ENCODE measurements around the gene C10orf53. TPM values are rescaled to one million over a fixed set of nuclear protein-coding genes. Genes with fewer than 3 reads are reported as not detected.
A peak's percentile ranks its signal among the peaks of the same experiment; 100 is the strongest.
"Not testable (repeated sequence)": the region's sequence is repeated elsewhere in the genome, so short reads cannot be mapped to it uniquely, and the experiment has no call there.

Gene C10orf53
- total and polyA plus RNA-seq, 2 of the 4 experiments (the other 2 are of a cell fraction) = not detected

GRCh38 chr10:49678827-49679479, 498 bp upstream of the C10orf53 start:
- H3K4me3 ChIP-seq (ENCODE audit: insufficient read depth, low read depth, low read length) = no peak overlapping the region
- H2BK20ac ChIP-seq (ENCODE audit: low read depth, low read length) = no peak overlapping the region
- ChIA-PET CTCF (no interaction called here), POLR2A (ENCODE audit: unreplicated experiment) (no interaction called here)
- no peaks in the 10 kb centered on the region for H3K9me1 ChIP-seq (ENCODE audit: insufficient read depth, low read length)
- H3K14ac ChIP-seq (replicated peaks; ENCODE audit: low read depth, low read length) = no peak overlapping the region
- H3K56ac ChIP-seq (ENCODE audit: extremely low read depth, insufficient read depth, low read length) = no peak overlapping the region
- no peak overlapping the region for H2BK5ac ChIP-seq (ENCODE audit: low read depth, low read length, poor library complexity, severe bottlenecking)
- H2AK9ac ChIP-seq (replicated peaks; ENCODE audit: low read depth, low read length, poor library complexity) = no peak overlapping the region
- no peak overlapping the region for H4K5ac ChIP-seq (ENCODE audit: low read depth, low read length)
- H4K8ac ChIP-seq (ENCODE audit: low read depth in 2 of 2, low read length in 2 of 2) = no peak overlapping the region
- H2BK120ac ChIP-seq (ENCODE audit: low read depth, low read length) = no peak overlapping the region
- in situ Hi-C loops (cut with MboI; ENCODE audit: low sequenced_read_pairs) (no loop called here), dilution Hi-C loops (cut with HindIII; ENCODE audit: low sequenced_read_pairs, unreplicated experiment) (no loop called here), intact Hi-C loops (cut with micrococcal nuclease) (no loop called here)
- H3K79me1 ChIP-seq (ENCODE audit: low read depth in 1 of 2, low read length in 2 of 2) = no peaks in the 10 kb centered on the region
- DNase-seq (no peak), ATAC-seq (ENCODE audit: low read depth) (no peak)
- H3K9ac ChIP-seq (ENCODE audit: low read depth, low read length) = no peak overlapping the region
- H3K23ac ChIP-seq (ENCODE audit: low read depth, low read length) = no peak overlapping the region
- no peak overlapping the region for H3K4ac ChIP-seq (ENCODE audit: low read depth, low read length)
- H3K36me3 ChIP-seq (ENCODE audit: control insufficient read depth, insufficient read depth, low read length) = no peaks in the 10 kb centered on the region
- no TSS peak for BruUV-seq (replicated peaks)
- no peak overlapping the region for H3K18ac ChIP-seq (ENCODE audit: low read depth, low read length)
- TF ChIP-seq RAD21 (IDR thresholded peaks at IDR 0.05; ENCODE audit: low read length) = no peak
- no peak for TF ChIP-seq BHLHE40 (IDR thresholded peaks at IDR 0.05; ENCODE audit: low read depth, low read length)
- TF ChIP-seq NFE2L2 (IDR thresholded peaks at IDR 0.05; ENCODE audit: low read depth, low read length) = no peak
- no peak for TF ChIP-seq FOS (IDR thresholded peaks at IDR 0.05; ENCODE audit: low read depth, low read length)
- TF ChIP-seq USF2 (IDR thresholded peaks at IDR 0.05; ENCODE audit: low read depth, low read length) = no peak
- no peak for TF ChIP-seq CHD1 (IDR thresholded peaks at IDR 0.05; ENCODE audit: low read depth, low read length)
- TF ChIP-seq POLR2A (IDR thresholded peaks at IDR 0.05; ENCODE audit: low read depth, low read length) = no peak
- no peak overlapping the region for H2BK15ac ChIP-seq (ENCODE audit: low read depth, low read length)
- no peak overlapping the region for H2AK5ac ChIP-seq (ENCODE audit: low read depth, low read length)
- 25% methylated on average over 5 of the region's 19 CpGs; no CpG with 5 or more reads in 1 of the 2 experiments for WGBS, 2 experiments (ENCODE audit: extremely low coverage in 2 of 2, insufficient read length in 1 of 2)
- H4K20me1 ChIP-seq (ENCODE audit: insufficient read depth, low read length) = no peaks in the 10 kb centered on the region
- H4K91ac ChIP-seq (ENCODE audit: insufficient read depth, low read depth, low read length) = no peak overlapping the region
- H3K4me2 ChIP-seq (ENCODE audit: low read depth, low read length) = peak overlapping the region; percentile 38
- no peaks in the 10 kb centered on the region for H3K27me3 ChIP-seq (ENCODE audit: control insufficient read depth, insufficient read depth, low read length)
- H2AFZ ChIP-seq (replicated peaks; ENCODE audit: low read length, poor library complexity) = peak overlapping the region; percentile 79
- H3K4me1 ChIP-seq (ENCODE audit: control insufficient read depth, insufficient read depth, low read length) = no peaks in the 10 kb centered on the region
- no peaks in the 10 kb centered on the region for H3K9me3 ChIP-seq (ENCODE audit: control insufficient read depth, insufficient read depth, low read length)
- H3K27ac ChIP-seq (ENCODE audit: insufficient read depth, low read length) = no peak overlapping the region

GRCh38 chr10:49682449-49682848, 3.0 kb downstream of the C10orf53 start:
- H2AFZ ChIP-seq (replicated peaks; ENCODE audit: low read length, poor library complexity); H2AK5ac ChIP-seq (ENCODE audit: low read depth, low read length); H3K4me3 ChIP-seq (ENCODE audit: insufficient read depth, low read depth, low read length); H3K56ac ChIP-seq (ENCODE audit: extremely low read depth, insufficient read depth, low read length); ATAC-seq (ENCODE audit: low read depth); H3K36me3 ChIP-seq (ENCODE audit: control insufficient read depth, insufficient read depth, low read length); H3K9me3 ChIP-seq (ENCODE audit: control insufficient read depth, insufficient read depth, low read length); H3K27me3 ChIP-seq (ENCODE audit: control insufficient read depth, insufficient read depth, low read length); H2AK9ac ChIP-seq (replicated peaks; ENCODE audit: low read depth, low read length, poor library complexity); H3K4me2 ChIP-seq (ENCODE audit: low read depth, low read length); dilution Hi-C loops (cut with HindIII; ENCODE audit: low sequenced_read_pairs, unreplicated experiment); H4K20me1 ChIP-seq (ENCODE audit: insufficient read depth, low read length); H3K23ac ChIP-seq (ENCODE audit: low read depth, low read length); H2BK20ac ChIP-seq (ENCODE audit: low read depth, low read length); CTCF ChIA-PET; H3K18ac ChIP-seq (ENCODE audit: low read depth, low read length); H3K4me1 ChIP-seq (ENCODE audit: control insufficient read depth, insufficient read depth, low read length); H4K5ac ChIP-seq (ENCODE audit: low read depth, low read length); H3K9me1 ChIP-seq (ENCODE audit: insufficient read depth, low read length); H2BK15ac ChIP-seq (ENCODE audit: low read depth, low read length); DNase-seq; in situ Hi-C loops (cut with MboI; ENCODE audit: low sequenced_read_pairs); H3K14ac ChIP-seq (replicated peaks; ENCODE audit: low read depth, low read length); H3K4ac ChIP-seq (ENCODE audit: low read depth, low read length); H4K8ac ChIP-seq (ENCODE audit: low read depth in 2 of 2, low read length in 2 of 2); POLR2A ChIA-PET (ENCODE audit: unreplicated experiment); H3K27ac ChIP-seq (ENCODE audit: insufficient read depth, low read length); H4K91ac ChIP-seq (ENCODE audit: insufficient read depth, low read depth, low read length); H2BK120ac ChIP-seq (ENCODE audit: low read depth, low read length); H3K9ac ChIP-seq (ENCODE audit: low read depth, low read length); H2BK5ac ChIP-seq (ENCODE audit: low read depth, low read length, poor library complexity, severe bottlenecking); intact Hi-C loops (cut with micrococcal nuclease); BruUV-seq (replicated peaks); H3K79me1 ChIP-seq (ENCODE audit: low read depth in 1 of 2, low read length in 2 of 2): not testable (repeated sequence)
- WGBS, 2 experiments (ENCODE audit: extremely low coverage in 2 of 2, insufficient read length in 1 of 2) = no CpG with 5 or more reads among the region's 5 CpGs

All from IMR-90 (cell line).